Left renal cortex interstitium (tissue), 4 donors: Measurements from ENCODE around the gene APRT. TPM values are rescaled to one million over a fixed set of nuclear protein-coding genes. Genes with fewer than 3 reads are reported as not detected.

Source experiments
- DNase-seq, 4 donors: peaks; one replicate each; pipeline ENCODE4 v3.0.0-alpha.2; 2013; ENCODE audit warnings: low read depth in 4 of 4, low spot score in 2 of 4, missing footprints in 1 of 4
- polyA plus RNA-seq, 4 donors: library from polyadenylated mRNA; unstranded; fragments of 120-200 nt; gene quantifications; one replicate each; pipeline ENCODE4 v1.2.1, GENCODE V29; 2013; ENCODE audit not compliant: insufficient read length in 4 of 4

Gene APRT
- polyA plus RNA-seq, 4 donors: 74.9 to 122 (median 104) TPM

GRCh38 chr16:88809676-88810165 lies 2.0 kb downstream of the APRT start:
- DNase-seq: no peak

- no peak for DNase-seq
Observed at GRCh38 chr16:88809068-88809675, 2.6 kb downstream of the APRT start.

GRCh38 chr16:88807626-88808453 lies 3.9 kb downstream of the APRT start:
- DNase-seq: no peak

GRCh38 chr16:88807142-88807625 lies 4.5 kb downstream of the APRT start:
- DNase-seq: no peak

GRCh38 chr16:88806491-88807111 lies 5.1 kb downstream of the APRT start:
- no peak for DNase-seq

GRCh38 chr16:88805887-88806393 lies 5.8 kb downstream of the APRT start:
- DNase-seq: no peak

- no peak for DNase-seq
Observed at GRCh38 chr16:88805340-88805715, 6.4 kb downstream of the APRT start.

GRCh38 chr16:88804552-88805339 lies 7.0 kb downstream of the APRT start:
- DNase-seq: no peak

- no peak for DNase-seq
Observed at GRCh38 chr16:88804173-88804551, 7.6 kb downstream of the APRT start.

GRCh38 chr16:88803264-88803987 lies 8.3 kb downstream of the APRT start, which contains the start of gene CDT1:
CDT1 (plus strand) TSS chr16:88803789; CDS start chr16:88803832, 43 bp downstream.
- no peak for DNase-seq

GRCh38 chr16:88800277-88800592 lies 11.5 kb downstream of the APRT start:
- DNase-seq: no peak

- no peak for DNase-seq
Observed at GRCh38 chr16:88799569-88800276, 12.0 kb downstream of the APRT start.

GRCh38 chr16:88798772-88799455 lies 12.8 kb downstream of the APRT start:
- no peak for DNase-seq

- no peak for DNase-seq
Observed at GRCh38 chr16:88798073-88798472, 13.7 kb downstream of the APRT start.

- DNase-seq: no peak
Observed at GRCh38 chr16:88796278-88796677, 15.4 kb downstream of the APRT start.

- no peak for DNase-seq
Observed at GRCh38 chr16:88793251-88793954, 18.3 kb downstream of the APRT start.

- no peak for DNase-seq
Observed at GRCh38 chr16:88792668-88793250, 19.0 kb downstream of the APRT start.

GRCh38 chr16:88792078-88792550 lies 19.6 kb downstream of the APRT start:
- no peak for DNase-seq
